Measurements from ENCODE around the gene FGGY.
"Not testable (repeated sequence)": the region's sequence is repeated elsewhere in the genome, so short reads cannot be mapped to it uniquely, and the experiment has no call there.

FGGY gene

DNA sequence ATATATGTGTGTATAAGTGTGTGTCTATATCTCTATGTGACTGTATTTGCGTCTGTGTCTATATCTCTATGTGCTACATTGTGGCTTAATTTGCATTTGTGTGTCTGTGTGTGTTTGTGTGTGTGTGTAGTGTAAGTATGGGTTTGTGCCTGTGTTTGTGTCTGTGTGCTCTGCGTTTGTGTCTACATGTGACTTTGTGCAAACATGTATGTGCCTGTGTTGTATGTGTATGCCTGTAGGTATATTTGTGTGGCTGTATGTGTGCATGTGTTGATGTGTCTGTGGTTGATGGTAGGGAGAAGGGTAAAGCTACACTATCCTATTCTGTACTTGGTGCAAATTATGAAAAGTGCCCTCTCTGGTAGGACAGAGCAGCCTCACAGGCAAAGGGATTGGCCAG lies 7.3 kb upstream of the FGGY start:
- FAIRE-seq, result no peak

DNA sequence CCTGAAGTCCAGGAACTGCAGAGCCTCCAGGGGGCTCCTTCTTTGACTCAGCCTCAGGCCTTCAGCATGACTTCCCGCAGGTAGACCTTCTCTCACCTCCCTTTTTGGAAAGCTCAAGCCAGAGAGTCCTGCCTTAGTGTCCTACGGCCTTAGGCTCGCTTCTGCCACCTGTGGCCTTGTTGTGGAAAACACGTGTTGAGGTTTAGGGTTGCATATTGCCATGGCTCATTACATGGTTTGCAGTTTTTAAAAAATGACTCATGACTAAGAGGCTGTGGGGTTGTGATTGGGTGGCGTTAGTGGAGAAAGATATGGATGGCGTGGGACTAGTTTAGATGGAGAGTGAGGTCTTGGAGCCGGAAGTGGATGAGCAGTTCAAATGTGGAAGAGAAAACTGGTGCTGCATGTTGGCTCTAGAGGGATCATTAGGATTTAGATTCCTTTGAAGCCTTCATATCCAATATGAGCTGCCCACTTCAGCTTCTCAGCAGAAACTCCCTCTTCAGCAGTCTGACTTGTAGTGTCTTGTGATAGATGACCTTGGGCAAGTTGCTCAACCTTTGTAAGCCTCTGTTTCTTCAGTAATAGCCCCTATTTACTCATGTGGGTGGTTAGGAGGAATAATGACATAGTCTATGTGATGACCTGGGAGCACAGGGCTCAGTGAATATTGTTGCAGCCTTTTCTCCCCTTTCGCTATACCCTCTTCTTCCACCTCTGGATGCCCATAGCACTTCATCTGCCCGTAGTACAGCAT lies 6.5 kb upstream of the FGGY start:
- FAIRE-seq, result no peak

- no peak for FAIRE-seq
Observed at GRCh38 chr1:59291561-59291960, 5.3 kb upstream of the FGGY start.

DNA sequence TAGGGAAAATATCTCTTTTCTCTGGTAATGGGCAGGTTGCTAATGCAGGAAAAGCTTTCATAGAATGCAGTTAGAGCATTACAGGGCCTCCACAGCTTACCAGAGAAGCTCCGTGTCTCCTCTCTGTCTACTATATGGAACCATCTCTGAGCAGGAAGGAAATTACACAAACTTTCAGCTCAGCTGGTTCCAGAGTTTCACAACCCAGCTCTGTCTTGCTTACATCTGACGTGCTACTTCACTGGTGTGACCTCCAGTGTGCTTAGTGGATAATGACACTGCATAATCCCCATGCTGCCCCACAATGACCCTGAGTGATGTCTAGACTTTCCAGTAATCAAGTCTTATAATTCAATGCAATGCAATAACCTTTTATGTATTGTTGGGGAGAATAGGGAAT lies 4.3 kb upstream of the FGGY start:
- FAIRE-seq, result no peak

DNA sequence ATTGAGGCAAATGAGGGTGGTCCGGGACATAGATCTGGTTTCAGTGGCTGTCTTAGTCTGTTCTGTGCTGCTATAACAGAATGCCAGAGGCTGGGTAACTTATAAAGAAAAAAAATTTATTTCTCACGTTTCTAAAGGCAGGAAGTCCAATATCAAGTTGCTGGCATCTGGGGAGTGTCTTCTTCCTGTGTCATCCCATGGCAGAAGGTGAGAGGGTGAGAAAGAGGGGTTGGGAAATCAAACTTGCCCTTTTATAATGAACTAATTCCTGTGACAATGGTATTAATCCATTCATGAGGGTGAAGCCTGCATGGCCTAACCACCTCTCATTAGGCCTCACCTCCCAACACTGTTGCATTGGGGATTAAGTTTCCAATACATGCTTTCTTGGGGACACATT lies 3.7 kb upstream of the FGGY start:
- no peak for FAIRE-seq

DNA sequence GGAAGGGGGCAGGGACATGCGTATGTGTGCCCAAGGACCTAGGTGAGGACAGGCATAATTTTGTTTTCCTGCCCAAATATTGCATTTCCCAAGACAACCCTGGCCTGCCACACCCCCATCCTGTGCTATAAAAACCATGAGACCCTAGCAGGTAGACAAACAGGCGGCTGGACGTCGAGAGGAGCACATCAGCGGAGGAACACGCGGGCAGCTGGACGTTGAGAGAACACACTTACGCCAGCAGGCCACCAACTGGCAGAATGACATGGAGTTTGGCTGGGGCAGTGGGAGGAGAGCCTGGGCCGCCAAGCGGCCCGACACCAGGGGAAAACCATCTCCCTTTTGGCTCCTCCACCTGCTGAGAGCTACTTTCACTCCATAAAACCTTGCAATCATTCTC lies 3.0 kb upstream of the FGGY start:
- FAIRE-seq, result no peak

DNA sequence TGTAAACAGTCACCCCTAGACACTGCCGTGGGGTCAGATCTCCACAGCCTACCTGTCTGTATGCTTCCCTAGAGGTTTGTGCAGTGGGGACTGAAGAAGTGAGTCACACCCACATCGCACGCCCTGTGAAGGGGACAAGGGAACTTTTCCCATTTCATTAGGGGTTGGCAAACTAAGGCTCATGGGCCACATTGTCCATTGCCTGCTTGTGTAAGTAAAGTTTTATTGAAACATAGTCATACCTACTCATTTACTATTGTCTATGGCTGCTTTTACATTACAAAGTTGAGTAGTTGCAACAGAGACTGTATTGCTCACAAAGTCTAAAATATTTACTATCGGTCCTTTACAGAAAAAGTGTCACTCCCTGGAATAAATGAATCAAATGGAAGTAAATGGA lies 2.5 kb upstream of the FGGY start:
- FAIRE-seq, result no peak

DNA sequence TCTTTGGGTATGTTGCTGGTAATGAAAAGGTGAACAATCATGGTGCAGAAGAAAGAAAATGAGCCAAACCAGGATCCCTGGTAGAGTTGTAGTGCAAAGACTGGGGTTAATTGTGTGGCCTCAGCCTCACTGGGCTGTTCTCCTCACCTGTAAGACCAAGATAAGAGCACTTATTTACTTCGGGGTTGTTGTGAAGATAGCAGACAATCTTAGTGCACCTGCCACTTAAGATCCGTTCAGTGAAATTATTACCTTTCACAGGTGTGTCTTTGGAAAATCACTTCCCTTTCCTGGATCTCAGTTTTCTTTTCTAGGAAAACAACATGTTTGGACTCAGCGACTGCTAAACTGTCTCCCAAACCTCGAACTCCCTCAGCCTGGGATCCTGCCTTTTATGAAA lies 1.3 kb upstream of the FGGY start:
- FAIRE-seq, result no peak

GRCh38 chr1:59298026-59298583 lies 1.2 kb downstream of the FGGY start:
- FAIRE-seq, result no peak

GRCh38 chr1:59298710-59299346 lies 1.9 kb downstream of the FGGY start:
- FAIRE-seq, result no peak

DNA sequence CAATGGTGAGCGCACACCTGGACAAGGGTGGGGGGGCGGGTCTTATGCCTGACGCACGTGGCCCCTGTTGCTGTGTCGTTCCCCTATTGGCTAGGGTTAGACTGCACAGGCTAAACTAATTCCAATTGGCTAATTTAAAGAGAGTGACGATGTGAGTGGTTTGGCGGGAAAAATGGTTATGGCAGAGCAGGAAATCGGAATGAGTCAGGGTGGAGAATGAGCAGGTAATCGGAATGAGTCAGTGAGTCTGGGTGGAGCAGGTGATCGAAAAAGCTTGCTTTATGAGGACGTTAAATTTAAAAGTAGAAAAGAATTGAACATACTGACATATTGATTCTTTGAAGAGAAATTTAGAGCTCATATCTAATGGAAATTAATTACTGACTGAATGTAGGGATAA lies 2.8 kb downstream of the FGGY start:
- FAIRE-seq, result not testable (repeated sequence)

DNA sequence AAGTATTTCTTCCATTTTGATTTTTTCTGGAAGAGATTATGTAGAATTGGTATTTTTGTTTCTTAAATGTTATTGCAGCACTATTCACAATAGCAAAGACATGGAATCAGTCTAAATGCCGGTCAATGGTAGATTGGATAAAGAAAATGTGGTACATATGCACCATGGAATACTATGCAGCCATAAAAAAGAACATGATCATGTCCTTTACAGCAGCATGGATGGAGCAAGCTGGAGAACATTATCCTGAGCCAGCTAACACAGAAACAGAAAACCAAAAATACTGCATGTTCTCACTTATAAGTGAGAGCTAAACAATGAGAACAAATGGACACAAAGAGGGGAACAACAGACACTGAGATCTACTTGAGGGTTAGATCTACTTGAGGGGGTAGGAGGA lies 5.4 kb downstream of the FGGY start:
- no peak for FAIRE-seq

- no peak for FAIRE-seq
Observed at GRCh38 chr1:59302871-59303270, 6.0 kb downstream of the FGGY start.

- no peak for FAIRE-seq
Observed at GRCh38 chr1:59305188-59305587, 8.3 kb downstream of the FGGY start.

DNA sequence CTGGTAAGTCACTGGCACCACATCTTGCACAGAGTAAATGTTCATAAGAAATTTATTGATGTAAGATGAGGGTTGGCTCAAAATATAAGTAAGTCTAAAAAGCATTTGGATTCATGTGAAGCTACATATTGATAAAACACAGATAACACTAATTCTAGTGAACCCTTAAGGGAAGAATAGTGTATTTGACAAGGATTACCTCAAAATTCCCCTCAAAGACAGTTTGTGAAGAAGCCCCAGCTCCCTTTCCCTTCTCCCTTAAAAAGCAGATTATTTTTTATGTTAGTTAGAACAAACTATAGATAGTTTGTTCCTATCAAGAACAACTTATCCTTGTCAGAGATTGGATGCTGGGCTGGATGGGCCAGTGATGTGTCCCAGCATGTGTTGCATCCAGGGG lies 10.7 kb downstream of the FGGY start:
- FAIRE-seq, result no peak

- no peak for FAIRE-seq
Observed at GRCh38 chr1:59308839-59309238, 11.9 kb downstream of the FGGY start.

DNA sequence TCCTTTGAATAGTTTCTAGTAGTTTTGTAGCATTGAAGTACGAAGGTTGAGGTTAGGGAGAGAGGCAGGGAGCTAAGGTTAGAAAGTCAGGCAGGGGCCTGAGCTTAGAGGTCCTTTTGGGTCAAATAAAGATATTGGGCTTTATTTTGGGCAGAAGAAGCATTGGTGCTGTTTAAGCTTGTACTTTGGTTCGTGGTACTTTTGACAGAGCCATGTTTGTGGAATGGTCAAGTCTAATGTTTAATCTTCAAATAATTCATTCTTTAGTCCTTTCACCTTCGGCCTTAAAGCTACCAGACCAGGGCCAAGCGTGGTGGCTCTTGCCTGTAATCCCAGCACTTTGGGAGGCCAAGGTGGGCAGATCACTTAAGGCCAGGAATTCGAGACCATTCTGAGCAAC lies 12.5 kb downstream of the FGGY start:
- no peak for FAIRE-seq

DNA sequence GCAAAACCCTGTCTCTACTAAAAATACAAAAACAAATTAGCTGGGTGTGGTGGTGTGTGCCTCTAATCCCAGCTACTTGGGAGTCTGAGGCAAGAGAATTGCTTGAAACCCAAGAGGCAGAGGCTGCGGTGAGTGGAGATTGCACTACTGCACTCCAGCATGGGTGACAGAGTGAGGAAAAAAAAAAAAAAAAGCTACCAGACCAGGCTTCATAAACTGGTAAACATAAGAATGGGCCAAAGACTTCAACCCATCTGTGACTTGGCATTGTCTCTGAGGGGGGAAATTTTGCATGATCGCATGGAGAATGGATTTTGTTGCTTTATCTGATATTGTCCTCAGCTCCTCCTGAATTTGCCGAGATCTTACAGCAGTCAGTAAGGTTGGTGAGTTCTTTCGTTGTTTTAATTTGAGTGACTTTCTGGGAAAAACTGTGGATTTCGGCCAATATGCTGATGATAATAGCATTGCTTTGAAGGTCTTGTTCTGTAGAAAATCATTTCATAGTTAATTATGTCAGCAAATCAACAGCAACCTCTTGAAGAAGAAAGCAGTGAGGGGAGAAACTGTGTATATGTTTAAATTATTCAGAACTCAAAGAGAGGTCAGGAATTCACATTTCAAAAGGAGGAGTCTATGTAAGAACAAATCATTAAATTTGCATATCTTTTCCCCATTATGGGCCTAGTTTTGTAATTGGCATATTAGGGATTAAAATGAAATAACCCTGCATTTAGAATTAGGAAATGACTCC lies 13.1 kb downstream of the FGGY start:
- no peak for FAIRE-seq

DNA sequence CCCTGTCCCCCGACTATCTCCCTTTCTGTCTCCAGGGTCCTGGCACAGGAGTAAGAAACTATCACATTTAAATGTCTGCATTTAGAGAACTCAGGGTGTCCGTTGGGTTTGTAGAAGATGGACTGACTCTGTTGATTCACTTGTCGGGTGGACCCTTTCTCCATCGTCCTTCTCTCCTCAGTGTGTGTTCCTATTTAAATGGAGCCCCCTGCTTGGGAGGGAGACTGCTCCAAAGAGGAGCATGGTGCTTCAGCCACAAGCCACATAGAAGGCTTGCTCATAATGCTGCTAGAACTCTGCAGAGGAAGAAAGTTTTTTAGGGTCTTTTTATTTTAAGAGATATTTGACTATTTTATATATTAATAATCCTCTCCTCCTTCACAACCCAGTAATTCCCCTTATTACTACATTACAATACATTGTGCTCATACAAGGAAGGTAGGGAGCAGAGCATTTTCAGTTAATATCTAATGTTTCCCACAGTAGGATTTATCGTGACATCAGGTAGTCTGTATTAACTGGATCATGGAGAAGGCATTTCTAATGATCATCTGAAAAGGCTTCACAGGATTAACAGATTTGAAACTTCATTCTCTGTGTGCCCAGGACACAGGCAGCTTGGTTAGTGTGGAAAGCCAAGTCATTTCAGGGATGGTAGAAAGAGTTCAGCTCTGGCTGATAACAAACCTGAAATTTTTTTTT lies 13.8 kb downstream of the FGGY start:
- no peak for FAIRE-seq

GRCh38 chr1:59314776-59315528 lies 18.1 kb downstream of the FGGY start:
- FAIRE-seq, result no peak

GRCh38 chr1:59315529-59316463 lies 18.9 kb downstream of the FGGY start:
- no peak for FAIRE-seq
